SK-N-SH (cell line): ENCODE data around the gene ARMH4. TPM values are rescaled to one million over a fixed set of nuclear protein-coding genes. Genes with fewer than 3 reads are reported as not detected.

Experiments
- CTCF ChIA-PET: fragments of 300-600, 350-600 bp; formaldehyde crosslinking; extraction: SDS; loops from one replicate; lab custom pipeline; 2021; lab: Yijun Ruan, JAX
- POLR2A ChIA-PET: fragments of 350-600 bp; sonication (Branson Sonifier 250); formaldehyde crosslinking; extraction: SDS; loops from one replicate; lab custom pipeline; 2020; ENCODE audit warnings: antibody characterized with exemption, inconsistent platforms; lab: Yijun Ruan, JAX
- DNase-seq: peaks from one replicate; pipeline ENCODE4 v3.0.0; 2012
- H2AFZ ChIP-seq: fragments of 200-600 bp; sonication (generic); 2 replicates; pipeline ENCODE4 v1.8.1; 2016; ENCODE audit warnings: antibody characterized with exemption, mild to moderate bottlenecking, low read depth
- H3F3A ChIP-seq: fragments of 200-600 bp; sonication (generic); replicated peaks from 2 replicates; pipeline ENCODE3; 2016; ENCODE audit warnings: antibody characterized with exemption, mild to moderate bottlenecking; ENCODE audit not compliant: insufficient read depth
- H3K27ac ChIP-seq, 2 experiments: fragments of 200-500 bp in 1 of 2; fragments of 200-600 bp in 1 of 2; sonication (Bioruptor generic) in 1 of 2; sonication (generic), shearing (Covaris generic) in 1 of 2; 2 replicates each; pipeline versions ENCODE4 v1.5.1 to v1.6.1; 2014 to 2016; ENCODE audit warnings: low read depth in 2 of 2, inconsistent platforms in 1 of 2, low read length in 1 of 2, mild to moderate bottlenecking in 1 of 2, mixed read lengths in 1 of 2
- H3K27me3 ChIP-seq: fragments of 200-600 bp; sonication (generic), shearing (Covaris generic); 2 replicates; pipeline ENCODE4 v1.6.1; 2016; ENCODE audit warnings: mixed run types; ENCODE audit not compliant: insufficient read depth
- H3K36me3 ChIP-seq, 2 experiments: fragments of 200-500 bp in 1 of 2; fragments of 200-600 bp in 1 of 2; sonication (Bioruptor generic) in 1 of 2; sonication (generic) in 1 of 2; replicated peaks in 1 of 2; 2 replicates each; pipeline versions ENCODE3 to v1.5.1; 2014 to 2016; ENCODE audit warnings: low read length in 1 of 2, mild to moderate bottlenecking in 1 of 2; ENCODE audit not compliant: insufficient read depth in 2 of 2, control insufficient read depth in 1 of 2
- H3K4me1 ChIP-seq, 2 experiments: fragments of 200-500 bp in 1 of 2; fragments of 200-600 bp in 1 of 2; sonication (Bioruptor generic) in 1 of 2; sonication (generic), shearing (Covaris generic) in 1 of 2; 2 replicates each; pipeline versions ENCODE4 v1.5.1 to v1.6.1; 2014 to 2016; ENCODE audit warnings: low read depth in 1 of 2, low read length in 1 of 2, mixed run types in 1 of 2; ENCODE audit not compliant: insufficient read depth in 2 of 2, control insufficient read depth in 1 of 2
- H3K4me2 ChIP-seq: fragments of 200-600 bp; sonication (generic), shearing (Covaris generic); 2 replicates; pipeline ENCODE4 v1.6.1; 2017; ENCODE audit warnings: mixed run types
- H3K4me3 ChIP-seq, 2 experiments: fragments of 200-500 bp in 1 of 2; fragments of 200-600 bp in 1 of 2; sonication (Bioruptor generic) in 1 of 2; sonication (generic), shearing (Covaris generic) in 1 of 2; 2 replicates each; pipeline versions ENCODE4 v1.5.1 to v1.8.1; 2014 to 2016; ENCODE audit warnings: low read depth in 2 of 2, inconsistent platforms in 1 of 2, low read length in 1 of 2, mild to moderate bottlenecking in 1 of 2, mixed read lengths in 1 of 2, moderate library complexity in 1 of 2
- H3K79me2 ChIP-seq: fragments of 200-600 bp; sonication (generic); 2 replicates; pipeline ENCODE4 v1.8.1; 2017; ENCODE audit warnings: mild to moderate bottlenecking; ENCODE audit not compliant: insufficient read depth
- H3K9ac ChIP-seq: fragments of 200-600 bp; sonication (generic); 2 replicates; pipeline ENCODE4 v1.6.1; 2017; ENCODE audit warnings: mixed run types
- H3K9me2 ChIP-seq: fragments of 200-600 bp; sonication (generic); 2 replicates; pipeline ENCODE4 v1.6.1; 2017; ENCODE audit warnings: mixed run types
- H3K9me3 ChIP-seq: fragments of 200-600 bp; sonication (generic); 2 replicates; pipeline ENCODE4 v1.6.1; 2017; ENCODE audit warnings: mixed run types, mild to moderate bottlenecking, moderate library complexity
- H4K20me1 ChIP-seq: fragments of 200-600 bp; sonication (generic); 2 replicates; pipeline ENCODE4 v1.6.1; 2017; ENCODE audit warnings: mild to moderate bottlenecking, mixed run types; ENCODE audit not compliant: insufficient read depth
- CTCF ChIP-seq: fragments of 200-600 bp; sonication (generic); IDR thresholded peaks from 2 replicates; pipeline ENCODE4 v1.6.1; 2017; ENCODE audit warnings: antibody characterized with exemption, mild to moderate bottlenecking, moderate library complexity
- ELF1 ChIP-seq: IDR thresholded peaks from 2 replicates; pipeline ENCODE4 v1.4.0; 2012
- EP300 ChIP-seq, 2 experiments: IDR thresholded peaks; 2 replicates each; pipeline versions ENCODE4 v1.4.0 to v1.6.1; 2012; ENCODE audit warnings: borderline replicate concordance in 1 of 2, low read depth in 1 of 2, low read length in 1 of 2
- EZH2phosphoT487 ChIP-seq: fragments of 200-600 bp; sonication (generic); IDR thresholded peaks from 2 replicates; pipeline ENCODE4 v1.6.1; 2017; ENCODE audit warnings: low read depth, mixed run types, mild to moderate bottlenecking, antibody characterized with exemption, moderate library complexity, borderline replicate concordance
- FOSL2 ChIP-seq: IDR thresholded peaks from 2 replicates; pipeline ENCODE4 v1.4.0; 2012; ENCODE audit warnings: low read depth, mild to moderate bottlenecking, moderate library complexity, borderline replicate concordance
- FOXJ3 ChIP-seq: sonication (generic); formaldehyde crosslinking; IDR thresholded peaks from 2 replicates; pipeline ENCODE4 v1.5.1; 2020; ENCODE audit warnings: mild to moderate bottlenecking, missing genetic modification reagents
- FOXM1 ChIP-seq: IDR thresholded peaks from 2 replicates; pipeline ENCODE4 v1.4.0; 2012; ENCODE audit warnings: low read depth, mild to moderate bottlenecking
- GATA2 ChIP-seq: sonication (generic); formaldehyde crosslinking; IDR thresholded peaks from 2 replicates; pipeline ENCODE4 v1.5.0; 2020; ENCODE audit warnings: mild to moderate bottlenecking, missing genetic modification reagents
- IRF3 ChIP-seq: fragments of 150-350 bp; IDR thresholded peaks from 2 replicates; pipeline ENCODE4 v1.6.1; 2016; ENCODE audit warnings: mild to moderate bottlenecking, low read depth, low read length
- MAX ChIP-seq: IDR thresholded peaks from 2 replicates; pipeline ENCODE4 v1.4.0; 2012; ENCODE audit warnings: low read depth
- MEF2A ChIP-seq: IDR thresholded peaks from 2 replicates; pipeline ENCODE4 v1.4.0; 2012; ENCODE audit warnings: low read depth, borderline replicate concordance
- MXI1 ChIP-seq: IDR thresholded peaks from 2 replicates; pipeline ENCODE4 v1.6.1; 2012; ENCODE audit warnings: mild to moderate bottlenecking, low read depth, low read length, improper control_type of control experiment
- PBX3 ChIP-seq: IDR thresholded peaks from 2 replicates; pipeline ENCODE4; 2012
- POLR2AphosphoS5 ChIP-seq: IDR thresholded peaks from 2 replicates; pipeline ENCODE4 v1.6.1; 2012; ENCODE audit warnings: low read depth, low read length
- RCOR1 ChIP-seq: fragments of 150-350 bp; IDR thresholded peaks from 2 replicates; pipeline ENCODE4 v1.6.1; 2017; ENCODE audit warnings: antibody characterized with exemption, low read length
- RFX5 ChIP-seq: IDR thresholded peaks from 2 replicates; pipeline ENCODE4 v1.6.1; 2012; ENCODE audit warnings: mild to moderate bottlenecking, improper control_type of control experiment, low read length
- RXRA ChIP-seq: IDR thresholded peaks from 2 replicates; pipeline ENCODE4 v1.4.0; 2012; ENCODE audit warnings: low read depth, mild to moderate bottlenecking, borderline replicate concordance
- SIN3A ChIP-seq: IDR thresholded peaks from 2 replicates; pipeline ENCODE4 v1.6.1; 2012; ENCODE audit warnings: low read depth, mild to moderate bottlenecking, low read length, moderate library complexity, borderline replicate concordance
- SMC3 ChIP-seq: IDR thresholded peaks from 2 replicates; pipeline ENCODE4 v1.6.1; 2012; ENCODE audit warnings: low read depth, low read length, improper control_type of control experiment
- USF2 ChIP-seq: fragments of 150-350 bp; IDR thresholded peaks from 2 replicates; pipeline ENCODE4 v1.6.1; 2017; ENCODE audit warnings: antibody characterized with exemption, low read length, low read depth, borderline replicate concordance
- YY1 ChIP-seq: IDR thresholded peaks from 2 replicates; pipeline ENCODE4 v1.4.0; 2012; ENCODE audit warnings: low read depth, mild to moderate bottlenecking
- ZBTB33 ChIP-seq: IDR thresholded peaks from 2 replicates; pipeline ENCODE4 v1.4.0; 2012; ENCODE audit warnings: low read depth, borderline replicate concordance
- WGBS: methylation state at CpG from one replicate; pipeline ENCODE4 v1.1.6; 2017; ENCODE audit warnings: low lambda C conversion rate; 5-methylcytosine and 5-hydroxymethylcytosine counted together
- polyA plus RNA-seq, 3 experiments: library from polyadenylated mRNA; depleted of rRNA; stranded (reverse); fragments of >200 nt; gene quantifications; 2 replicates each; pipeline ENCODE4 v1.2.3, GENCODE V29; 2012

ARMH4 gene
- polyA plus RNA-seq, 1 of the 3 experiments (the other 2 are of a cell fraction): 0.39 TPM

GRCh38 chr14:57991353-57991752 lies 160.7 kb downstream of the ARMH4 start:
- H3K9ac ChIP-seq: no peak overlapping the region
- TF ChIP-seq GATA2: no peak
- no peak for TF ChIP-seq YY1
- no peak for TF ChIP-seq POLR2AphosphoS5
- TF ChIP-seq MXI1: no peak
- TF ChIP-seq IRF3: no peak
- TF ChIP-seq CTCF: no peak
- no peak for TF ChIP-seq RFX5
- no peak for TF ChIP-seq PBX3
- no peak for TF ChIP-seq SMC3
- no peak for TF ChIP-seq RXRA
- no peak for TF ChIP-seq EP300 (IDR thresholded peaks at IDR 0.05; ENCODE audit: borderline replicate concordance in 1 of 2, low read depth in 1 of 2, low read length in 1 of 2)
- no peak for TF ChIP-seq MEF2A
- TF ChIP-seq MAX: no peak
- no peak for TF ChIP-seq FOXJ3 (CRISPR knock-in tag)
- H3K4me1 ChIP-seq: no peaks in the 10 kb centered on the region
- H3K27me3 ChIP-seq: no peaks in the 10 kb centered on the region
- H4K20me1 ChIP-seq: no peaks in the 10 kb centered on the region
- no peaks in the 10 kb centered on the region for H3K9me3 ChIP-seq
- no peaks in the 10 kb centered on the region for H3K36me3 ChIP-seq
- H2AFZ ChIP-seq: no peak overlapping the region
- POLR2A ChIA-PET: no interaction called here
- no peak overlapping the region for H3K27ac ChIP-seq
- 2% methylated on average over 4 of the region's 4 CpGs for WGBS
- no peaks in the 10 kb centered on the region for H3F3A ChIP-seq
- H3K4me2 ChIP-seq: no peak overlapping the region
- no peak overlapping the region for H3K4me3 ChIP-seq
- no peaks in the 10 kb centered on the region for H3K79me2 ChIP-seq
- no peak for DNase-seq
- CTCF ChIA-PET: no interaction called here
- no peaks in the 10 kb centered on the region for H3K9me2 ChIP-seq

GRCh38 chr14:57988445-57988844 lies 163.6 kb downstream of the ARMH4 start:
- CTCF ChIA-PET: no interaction called here
- POLR2A ChIA-PET: no interaction called here
- DNase-seq: no peak
- H3F3A ChIP-seq: no peaks in the 10 kb centered on the region
- H3K27me3 ChIP-seq: peaks cover 22% of the 10 kb centered on the region; the same call in 1 of the 2 replicates
- H3K9me2 ChIP-seq: no peaks in the 10 kb centered on the region
- no peaks in the 10 kb centered on the region for H3K36me3 ChIP-seq
- H3K27ac ChIP-seq: no peak overlapping the region
- WGBS: 24% methylated on average over 5 of the region's 5 CpGs
- H3K4me2 ChIP-seq: no peak overlapping the region
- no peaks in the 10 kb centered on the region for H3K9me3 ChIP-seq
- no peak overlapping the region for H3K4me3 ChIP-seq
- H4K20me1 ChIP-seq: no peaks in the 10 kb centered on the region
- no peaks in the 10 kb centered on the region for H3K4me1 ChIP-seq
- H3K9ac ChIP-seq: no peak overlapping the region
- H3K79me2 ChIP-seq: no peaks in the 10 kb centered on the region
- no peak overlapping the region for H2AFZ ChIP-seq
- TF ChIP-seq RFX5 (no peak), SIN3A (no peak), FOXM1 (no peak), SMC3 (no peak), EZH2phosphoT487 (no peak), USF2 (no peak), ZBTB33 (no peak), FOSL2 (no peak), RCOR1 (no peak), ELF1 (no peak)
